Stomach (tissue), 4 donors: ENCODE measurements around the gene SUV39H2.

Experiments used
- EP300 ChIP-seq: sonication (generic); formaldehyde crosslinking; IDR thresholded peaks from one replicate; pipeline ENCODE4 v1.6.1; 2017; ENCODE audit warnings: antibody characterized with exemption
- POLR2A ChIP-seq, 4 donors: fragments of 450-650 bp; IDR thresholded peaks; one replicate each; pipeline ENCODE4 v1.6.1; 2016; ENCODE audit warnings: antibody characterized with exemption in 4 of 4, control low read depth in 2 of 4, mild to moderate bottlenecking in 1 of 4, moderate library complexity in 1 of 4
- POLR2AphosphoS5 ChIP-seq, 3 donors: sonication (generic); formaldehyde crosslinking; IDR thresholded peaks; one replicate each; pipeline ENCODE4 v1.6.1; 2016; ENCODE audit warnings: antibody characterized with exemption in 3 of 3
- TF ChIP-seq, protein P1 (sequence below), 7 experiments: fragments of 450-650 bp in 4 of 7; fragments of 200-600 bp in 3 of 7; sonication (generic) in 3 of 7; IDR thresholded peaks; one replicate each; pipeline ENCODE4 v1.5.1; 2016 to 2019; ENCODE audit warnings: antibody characterized with exemption in 7 of 7, control low read depth in 2 of 7, mild to moderate bottlenecking in 1 of 7

DNA sequence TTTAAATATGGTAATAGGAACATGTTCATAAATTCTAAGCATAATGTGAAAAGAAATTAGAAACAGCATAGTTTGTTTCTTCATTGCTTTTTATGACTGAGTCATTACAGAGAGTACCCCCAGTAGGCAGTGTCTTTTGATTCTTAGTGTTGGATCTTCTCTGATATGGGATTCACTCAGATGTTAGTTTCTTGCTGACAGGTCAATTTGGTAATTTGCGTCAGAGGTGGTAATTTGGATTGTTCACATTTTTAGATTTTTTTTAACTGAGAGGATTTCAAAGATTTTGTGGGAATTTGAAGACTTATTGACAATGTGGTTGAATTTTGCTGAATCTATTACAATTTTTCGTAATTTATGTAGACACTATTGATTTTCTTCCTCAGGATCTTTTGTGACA, 38.5 kb upstream of the SUV39H2 start:
- TF ChIP-seq EP300 (no peak), POLR2A (IDR thresholded peaks at IDR 0.05) (no peak), POLR2AphosphoS5 (IDR thresholded peaks at IDR 0.05) (no peak)
- TF ChIP-seq, protein P1, sequence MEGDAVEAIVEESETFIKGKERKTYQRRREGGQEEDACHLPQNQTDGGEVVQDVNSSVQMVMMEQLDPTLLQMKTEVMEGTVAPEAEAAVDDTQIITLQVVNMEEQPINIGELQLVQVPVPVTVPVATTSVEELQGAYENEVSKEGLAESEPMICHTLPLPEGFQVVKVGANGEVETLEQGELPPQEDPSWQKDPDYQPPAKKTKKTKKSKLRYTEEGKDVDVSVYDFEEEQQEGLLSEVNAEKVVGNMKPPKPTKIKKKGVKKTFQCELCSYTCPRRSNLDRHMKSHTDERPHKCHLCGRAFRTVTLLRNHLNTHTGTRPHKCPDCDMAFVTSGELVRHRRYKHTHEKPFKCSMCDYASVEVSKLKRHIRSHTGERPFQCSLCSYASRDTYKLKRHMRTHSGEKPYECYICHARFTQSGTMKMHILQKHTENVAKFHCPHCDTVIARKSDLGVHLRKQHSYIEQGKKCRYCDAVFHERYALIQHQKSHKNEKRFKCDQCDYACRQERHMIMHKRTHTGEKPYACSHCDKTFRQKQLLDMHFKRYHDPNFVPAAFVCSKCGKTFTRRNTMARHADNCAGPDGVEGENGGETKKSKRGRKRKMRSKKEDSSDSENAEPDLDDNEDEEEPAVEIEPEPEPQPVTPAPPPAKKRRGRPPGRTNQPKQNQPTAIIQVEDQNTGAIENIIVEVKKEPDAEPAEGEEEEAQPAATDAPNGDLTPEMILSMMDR (IDR thresholded peaks at IDR 0.05) = no peak
